NCI-H2081 treated with DMSO at 0.1 percent for 48 hours (cell line): ENCODE results near the gene STPG2.

Source experiments
- DNase-seq: peaks from one replicate; lab custom pipeline; 2025; lab: John Stamatoyannopoulos, UW

STPG2 gene

GRCh38 chr4:98093662-98094061 is 49.6 kb downstream of the STPG2 start:
- DNase-seq: no peak

GRCh38 chr4:98092833-98093439 is 50.3 kb downstream of the STPG2 start:
- DNase-seq: no peak

GRCh38 chr4:98081936-98082335 is 61.3 kb downstream of the STPG2 start:
- no peak for DNase-seq

GRCh38 chr4:98068495-98068894 is 74.8 kb downstream of the STPG2 start:
- DNase-seq: no peak

- DNase-seq: no peak
Observed at GRCh38 chr4:98055800-98056501, 87.3 kb downstream of the STPG2 start.

GRCh38 chr4:98046665-98047064 is 96.6 kb downstream of the STPG2 start:
- no peak for DNase-seq

- no peak for DNase-seq
Observed at GRCh38 chr4:98030059-98030458, 113.2 kb downstream of the STPG2 start.

- DNase-seq: no peak
Observed at GRCh38 chr4:98027827-98028226, 115.4 kb downstream of the STPG2 start.

- no peak for DNase-seq
Observed at GRCh38 chr4:98026362-98026761, 116.9 kb downstream of the STPG2 start.

- no peak for DNase-seq
Observed at GRCh38 chr4:98006814-98007412, 136.4 kb downstream of the STPG2 start.

- DNase-seq: no peak
Observed at GRCh38 chr4:98006060-98006459, 137.2 kb downstream of the STPG2 start.

GRCh38 chr4:98000940-98001339 is 142.3 kb downstream of the STPG2 start:
- no peak for DNase-seq

- DNase-seq: no peak
Observed at GRCh38 chr4:97998203-97998602, 145.1 kb downstream of the STPG2 start.

- DNase-seq: no peak
Observed at GRCh38 chr4:97994765-97995465, 148.4 kb downstream of the STPG2 start.

- no peak for DNase-seq
Observed at GRCh38 chr4:97990409-97990808, 152.9 kb downstream of the STPG2 start.

- DNase-seq: no peak
Observed at GRCh38 chr4:97987019-97987648, 156.1 kb downstream of the STPG2 start.

- DNase-seq: no peak
Observed at GRCh38 chr4:97984545-97985131, 158.6 kb downstream of the STPG2 start.

GRCh38 chr4:97978791-97979488 is 164.3 kb downstream of the STPG2 start:
- DNase-seq: no peak

- no peak for DNase-seq
Observed at GRCh38 chr4:97953171-97953941, 189.9 kb downstream of the STPG2 start.

GRCh38 chr4:97952763-97953162 is 190.5 kb downstream of the STPG2 start:
- DNase-seq: no peak

- DNase-seq: no peak
Observed at GRCh38 chr4:97950836-97951235, 192.4 kb downstream of the STPG2 start.
